Activated naive CD4-positive, alpha-beta T cell treated with anti-CD3 and anti-CD28 coated beads for 36 hours (primary cell): ENCODE measurements around the gene PTTG1. TPM values are rescaled to one million over a fixed set of nuclear protein-coding genes. Genes with fewer than 3 reads are reported as not detected.
A peak's percentile ranks its signal among the peaks of the same experiment; 100 is the strongest.

ENCODE experiments used
- CTCF ChIA-PET: fragments of 350-600 bp; sonication (Branson Sonifier 250); formaldehyde crosslinking; loops from one replicate; lab custom pipeline; 2021; ENCODE audit warnings: antibody characterized with exemption; lab: Charles Lee
- DNase-seq: peaks from one replicate; pipeline ENCODE4 v3.0.0-alpha.2; 2020
- H3K27ac Mint-ChIP-seq: one replicate; pipeline ENCODE4 v1.8.0; 2021; ENCODE audit warnings: mild to moderate bottlenecking, mixed read lengths
- H3K27me3 Mint-ChIP-seq: one replicate; pipeline ENCODE4 v1.8.0; 2021; ENCODE audit warnings: low read depth, mixed read lengths
- H3K36me3 Mint-ChIP-seq: one replicate; pipeline ENCODE4 v1.8.0; 2021; ENCODE audit warnings: low read depth, mixed read lengths
- H3K4me1 Mint-ChIP-seq: one replicate; pipeline ENCODE4 v1.8.0; 2021; ENCODE audit warnings: low read depth, mixed read lengths
- H3K4me3 Mint-ChIP-seq: one replicate; pipeline ENCODE4 v1.8.0; 2021; ENCODE audit warnings: mild to moderate bottlenecking, moderate library complexity, mixed read lengths
- H3K9me3 Mint-ChIP-seq: one replicate; pipeline ENCODE4 v1.8.0; 2021; ENCODE audit warnings: mixed read lengths
- intact Hi-C: fragments of 100-400 bp; cut with micrococcal nuclease; formaldehyde crosslinking; loops from one replicate; pipeline ENCODE4 v1.15.1; 2023
- total RNA-seq, 2 experiments: library from RNA; stranded (reverse); gene quantifications; one replicate each; pipeline ENCODE4 v1.2.3, GENCODE V29; 2021

Gene PTTG1
- total RNA-seq, 2 experiments from 2014 or later, result 254 to 270 TPM

DNA sequence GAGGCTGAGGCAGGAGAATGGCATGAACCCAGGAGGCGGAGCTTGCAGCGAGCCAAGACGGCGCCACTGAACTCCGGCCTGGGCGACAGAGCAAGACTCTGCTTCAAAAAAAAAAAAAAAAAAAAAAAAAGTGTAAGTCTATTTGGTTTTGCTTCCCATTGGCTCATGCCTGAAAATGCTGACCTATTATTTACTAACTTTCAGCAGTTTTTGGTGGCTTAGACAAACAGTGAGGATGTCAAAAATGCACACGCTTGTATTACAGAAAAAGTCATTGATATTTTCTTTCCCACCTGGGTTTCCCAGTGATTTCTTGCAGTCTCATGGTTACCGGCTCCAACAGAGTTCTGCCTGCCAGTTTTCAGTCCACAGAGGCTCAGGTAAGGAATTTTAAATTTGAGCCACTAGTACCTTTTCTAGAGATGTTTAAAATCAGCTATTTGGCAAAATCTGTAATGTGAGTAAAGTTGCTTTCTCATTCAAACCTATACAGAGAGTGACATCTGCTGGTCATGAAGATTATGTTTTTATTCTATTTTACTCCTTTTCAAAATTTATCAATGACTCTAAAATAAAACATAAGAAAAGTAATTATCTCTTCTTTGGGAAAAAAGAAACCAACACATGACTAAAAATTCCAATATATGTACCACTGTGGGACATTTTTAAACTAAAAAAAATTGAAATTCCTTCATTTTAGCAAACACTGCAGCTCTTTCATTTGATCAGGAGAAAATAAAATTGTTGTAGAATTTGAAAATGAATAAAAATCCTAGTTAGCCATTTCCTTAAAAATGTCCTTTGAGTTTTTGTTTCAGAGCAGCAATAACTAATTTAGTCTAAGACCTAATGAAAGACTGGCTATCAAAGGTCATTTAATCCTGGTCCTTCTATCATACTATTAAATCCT, 30.6 kb upstream of the PTTG1 start:
- intact Hi-C loops, result loop anchor here (1.0 to 2.0 kb wide), 3 partner anchors 46 to 370 kb away; no protein-coding TSS in a partner anchor
- H3K36me3 Mint-ChIP-seq, result no peaks in the 10 kb centered on the region
- H3K27ac Mint-ChIP-seq, result no peak overlapping the region
- peaks cover 13% of the 10 kb centered on the region for H3K9me3 Mint-ChIP-seq
- H3K4me1 Mint-ChIP-seq, result no peaks in the 10 kb centered on the region
- CTCF ChIA-PET, result interaction anchor here (0.6 to 2.8 kb wide), 9 partner anchors 9 to 369 kb away, joined by 3 to 17 read pairs (median 3); partner anchors contain the start of genes C1QTNF2 and FAM200C
- no peaks in the 10 kb centered on the region for H3K27me3 Mint-ChIP-seq
- no peak for DNase-seq
- H3K4me3 Mint-ChIP-seq, result no peak overlapping the region

- Mint-ChIP-seq H3K9me3 (no peaks in the 10 kb centered on the region), H3K4me3 (no peak overlapping the region), H3K36me3 (no peaks in the 10 kb centered on the region), H3K27me3 (no peaks in the 10 kb centered on the region), H3K27ac (no peak overlapping the region), H3K4me1 (peaks cover 10% of the 10 kb centered on the region)
- intact Hi-C loops, result no loop called here
- CTCF ChIA-PET, result no interaction called here
- DNase-seq, result no peak
Observed at GRCh38 chr5:160395111-160395510, 26.5 kb upstream of the PTTG1 start.

- no peak for DNase-seq
- CTCF ChIA-PET, result no interaction called here
- Mint-ChIP-seq H3K27me3 (no peaks in the 10 kb centered on the region), H3K36me3 (peaks cover 2% of the 10 kb centered on the region), H3K4me1 (peaks cover 12% of the 10 kb centered on the region), H3K4me3 (no peak overlapping the region), H3K9me3 (no peaks in the 10 kb centered on the region), H3K27ac (no peak overlapping the region)
- intact Hi-C loops, result no loop called here
Observed at GRCh38 chr5:160397492-160397891, 24.2 kb upstream of the PTTG1 start.

GRCh38 chr5:160398806-160399205, 22.8 kb upstream of the PTTG1 start:
- intact Hi-C loops, result loop anchor here (1.0 kb wide), 1 partner anchor 280 kb away; the partner anchor contains the start of gene PWWP2A
- Mint-ChIP-seq H3K4me1 (peaks cover 12% of the 10 kb centered on the region), H3K36me3 (peaks cover 4% of the 10 kb centered on the region), H3K27ac (no peak overlapping the region), H3K9me3 (no peaks in the 10 kb centered on the region), H3K27me3 (no peaks in the 10 kb centered on the region), H3K4me3 (peak overlapping the region; percentile 79)
- CTCF ChIA-PET, result no interaction called here
- DNase-seq, result no peak

DNA sequence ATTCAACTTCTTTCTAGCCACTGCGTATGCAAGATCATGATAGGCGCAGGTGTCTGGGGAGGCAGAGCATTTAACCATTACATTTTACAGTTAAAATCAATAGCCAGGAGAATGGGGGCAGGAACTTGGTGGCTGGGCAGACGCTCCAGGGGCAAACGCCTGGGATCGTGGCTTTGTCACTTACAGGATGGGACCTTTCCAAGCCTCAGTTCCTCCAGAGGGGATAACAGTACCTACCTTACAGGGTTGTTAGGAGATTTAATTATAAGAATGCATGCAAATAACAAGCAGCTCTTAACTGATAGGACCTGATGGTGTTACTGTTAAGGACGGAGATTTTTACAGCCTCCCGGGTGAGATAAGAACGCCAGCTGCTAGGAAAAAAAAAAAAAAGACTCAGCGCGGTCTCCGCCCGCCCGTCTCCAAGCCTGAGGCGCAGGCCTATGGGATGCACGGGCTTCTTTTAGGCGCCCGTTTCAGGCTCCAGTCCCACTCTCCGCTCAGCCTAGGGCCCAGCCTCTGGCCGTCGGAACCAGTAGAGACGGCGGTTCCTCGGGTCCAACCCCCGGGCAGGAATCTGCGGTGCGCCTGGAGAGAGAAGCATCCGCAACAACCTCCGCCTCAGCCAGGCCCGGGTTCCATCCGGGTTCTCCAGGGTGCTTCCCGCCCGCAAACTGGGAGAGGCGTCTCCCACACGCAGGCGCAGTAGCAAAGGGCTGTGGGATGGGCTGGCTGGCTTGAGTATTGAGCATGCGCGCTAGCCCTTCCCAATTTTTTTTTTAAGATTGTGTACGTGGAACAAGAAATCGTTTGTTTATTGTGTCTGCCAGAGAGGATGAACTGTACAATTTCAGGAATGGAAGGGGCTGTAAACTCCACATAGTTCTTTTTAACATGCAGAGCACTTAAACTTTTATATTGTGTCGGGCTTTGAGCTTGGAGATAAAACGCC, 22.0 kb upstream of the PTTG1 start, which contains the start of gene FAM200C:
Gene FAM200C (minus strand): TSS at position 653 of the 952 bp plus-strand sequence. CDS start 4,564 bp downstream, outside the sequence.
- Mint-ChIP-seq H3K9me3 (no peaks in the 10 kb centered on the region), H3K27ac (peak within 1 kb of the TSS; percentile 21), H3K36me3 (peaks cover 9% of the 10 kb centered on the region), H3K27me3 (no peaks in the 10 kb centered on the region), H3K4me3 (peak within 1 kb of the TSS; percentile 79), H3K4me1 (peaks cover 12% of the 10 kb centered on the region)
- CTCF ChIA-PET, result interaction anchor here (2.2 kb wide), 1 partner anchor 9 kb away, joined by 17 read pairs; no protein-coding TSS in a partner anchor
- intact Hi-C loops, result loop anchor here (1.0 to 10.0 kb wide), 3 partner anchors 20 to 1235 kb away; partner anchors contain the start of genes PWWP2A and SLU7
- DNase-seq, result peak; percentile 84

GRCh38 chr5:160418561-160419457, 2.8 kb upstream of the PTTG1 start, which contains the start of gene SLU7:
Gene SLU7 (minus strand): TSS chr5:160419081. CDS start chr5:160415294, 3,787 bp downstream.
- intact Hi-C loops, result loop anchor here (1.0 to 10.0 kb wide), 5 partner anchors 19 to 1214 kb away; partner anchors contain the start of genes FAM200C, RNF145 and TTC1
- Mint-ChIP-seq H3K27ac (peak within 1 kb of the TSS; percentile 94), H3K27me3 (no peaks in the 10 kb centered on the region), H3K9me3 (no peaks in the 10 kb centered on the region), H3K4me1 (peaks cover 43% of the 10 kb centered on the region), H3K4me3 (peak within 1 kb of the TSS; percentile 97), H3K36me3 (peaks cover 23% of the 10 kb centered on the region)
- DNase-seq, result peak; percentile 96
- CTCF ChIA-PET, result interaction anchor here (1.3 to 7.7 kb wide), 2 partner anchors 15 to 20 kb away, joined by 3 to 61 read pairs; no protein-coding TSS in a partner anchor

- peaks cover 47% of the 10 kb centered on the region for H3K4me1 Mint-ChIP-seq
- intact Hi-C loops, result loop anchor here (1.0 to 10.0 kb wide), 5 partner anchors 19 to 1215 kb away; partner anchors contain the start of genes FAM200C, RNF145 and TTC1
- peak overlapping the region; percentile 94 for H3K27ac Mint-ChIP-seq
- H3K9me3 Mint-ChIP-seq, result no peaks in the 10 kb centered on the region
- no peak for DNase-seq
- H3K4me3 Mint-ChIP-seq, result peak overlapping the region; percentile 97
- CTCF ChIA-PET, result interaction anchor here (1.1 to 7.7 kb wide), 2 partner anchors 19 to 40 kb away, joined by 3 to 61 read pairs; no protein-coding TSS in a partner anchor
- no peaks in the 10 kb centered on the region for H3K27me3 Mint-ChIP-seq
- peaks cover 31% of the 10 kb centered on the region for H3K36me3 Mint-ChIP-seq
Observed at GRCh38 chr5:160419458-160420330, 2.0 kb upstream of the PTTG1 start.

DNA sequence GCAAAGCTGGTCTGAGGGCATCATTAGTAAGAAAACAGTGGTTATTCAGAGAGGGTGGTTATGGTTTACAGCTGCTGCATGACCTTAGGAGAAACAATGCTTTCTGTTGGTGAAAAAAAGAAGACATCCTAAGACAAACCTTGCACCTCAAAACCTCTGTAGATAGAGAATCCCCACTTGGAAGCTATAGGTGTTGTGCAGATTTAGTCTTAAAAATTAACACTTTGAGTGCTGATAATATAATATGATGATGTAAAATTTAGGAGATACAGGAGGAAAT, 1.4 kb upstream of the PTTG1 start:
- no peaks in the 10 kb centered on the region for H3K27me3 Mint-ChIP-seq
- intact Hi-C loops, result no loop called here
- peak overlapping the region; percentile 94 for H3K27ac Mint-ChIP-seq

GRCh38 chr5:160423099-160423498, 1.4 kb downstream of the PTTG1 start:
- Mint-ChIP-seq H3K27ac (no peak overlapping the region), H3K4me1 (peaks cover 39% of the 10 kb centered on the region), H3K9me3 (no peaks in the 10 kb centered on the region), H3K27me3 (no peaks in the 10 kb centered on the region), H3K4me3 (peak overlapping the region; percentile 92), H3K36me3 (peaks cover 47% of the 10 kb centered on the region)
- intact Hi-C loops, result no loop called here
- DNase-seq, result no peak
- CTCF ChIA-PET, result interaction anchor here (1.8 to 7.7 kb wide), 2 partner anchors 16 to 18 kb away, joined by 4 to 61 read pairs; no protein-coding TSS in a partner anchor

More for the DNA sequence above, 1.4 kb upstream of the PTTG1 start:
- CTCF ChIA-PET, result interaction anchor here (1.1 to 7.7 kb wide), 2 partner anchors 18 to 40 kb away, joined by 3 to 61 read pairs; no protein-coding TSS in a partner anchor
- peak overlapping the region; percentile 97 for H3K4me3 Mint-ChIP-seq
- no peaks in the 10 kb centered on the region for H3K9me3 Mint-ChIP-seq
- DNase-seq, result no peak
- H3K4me1 Mint-ChIP-seq, result peaks cover 53% of the 10 kb centered on the region
- peaks cover 34% of the 10 kb centered on the region for H3K36me3 Mint-ChIP-seq

- intact Hi-C loops, result no loop called here
- peaks cover 47% of the 10 kb centered on the region for H3K36me3 Mint-ChIP-seq
Observed at GRCh38 chr5:160427607-160428006, 6.0 kb downstream of the PTTG1 start.

More at GRCh38 chr5:160427607-160428006, 6.0 kb downstream of the PTTG1 start:
- no peak for DNase-seq
- H3K4me3 Mint-ChIP-seq, result no peak overlapping the region
- CTCF ChIA-PET, result interaction anchor here (4.0 kb wide), 1 partner anchor 11 kb away, joined by 33 read pairs; no protein-coding TSS in a partner anchor
- no peaks in the 10 kb centered on the region for H3K27me3 Mint-ChIP-seq
- H3K4me1 Mint-ChIP-seq, result peaks cover 23% of the 10 kb centered on the region
- no peak overlapping the region for H3K27ac Mint-ChIP-seq
- H3K9me3 Mint-ChIP-seq, result no peaks in the 10 kb centered on the region
